IPS-18a (cell line): ENCODE results near the gene GAS2L1.

Experiments
- H3K27ac ChIP-seq: one replicate; pipeline ENCODE4 v1.5.1; 2013; ENCODE audit warnings: low read length
- H3K27me3 ChIP-seq: one replicate; pipeline ENCODE4 v1.6.1; 2013; ENCODE audit warnings: mild to moderate bottlenecking, low read length; ENCODE audit not compliant: control insufficient read depth, insufficient read depth
- H3K36me3 ChIP-seq: one replicate; pipeline ENCODE4 v1.6.1; 2013; ENCODE audit warnings: low read depth, low read length; ENCODE audit not compliant: control insufficient read depth
- H3K4me1 ChIP-seq: one replicate; pipeline ENCODE4 v1.6.1; 2013; ENCODE audit warnings: low read depth, low read length; ENCODE audit not compliant: control insufficient read depth
- H3K4me3 ChIP-seq: one replicate; pipeline ENCODE4 v1.5.1; 2013; ENCODE audit warnings: low read length
- H3K9ac ChIP-seq: one replicate; pipeline ENCODE4 v1.6.1; 2013; ENCODE audit warnings: mild to moderate bottlenecking, low read length, moderate library complexity
- H3K9me3 ChIP-seq: one replicate; pipeline ENCODE4 v1.6.1; 2013; ENCODE audit warnings: low read depth, low read length; ENCODE audit not compliant: control insufficient read depth

Gene GAS2L1

DNA sequence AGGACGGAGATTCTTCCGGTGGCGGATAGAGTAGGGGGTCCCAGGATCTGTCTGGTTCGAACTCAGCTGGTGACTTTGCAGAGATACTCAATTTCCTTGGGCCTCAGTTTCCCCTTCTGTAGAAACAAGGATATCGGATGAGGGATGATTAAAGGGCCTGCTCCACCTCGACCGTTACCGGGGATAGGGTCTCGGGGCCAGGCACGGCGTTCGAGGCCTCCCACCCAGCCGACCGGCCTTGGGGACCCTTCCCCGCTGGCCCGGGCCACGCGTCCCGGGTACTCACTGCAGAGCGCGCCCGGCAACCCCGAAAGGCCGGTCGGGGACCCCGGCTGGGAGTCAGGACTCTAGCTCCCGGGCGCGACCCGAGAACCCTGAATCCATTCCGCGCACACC is 39.0 kb upstream of the GAS2L1 start:
- Histone ChIP-seq H3K9me3 (no peaks in the 10 kb centered on the region), H3K4me3 (peak overlapping the region; percentile 89), H3K27me3 (no peaks in the 10 kb centered on the region), H3K9ac (peak overlapping the region; percentile 99), H3K27ac (peak overlapping the region; percentile 100), H3K36me3 (peaks cover 47% of the 10 kb centered on the region), H3K4me1 (peaks cover 27% of the 10 kb centered on the region)

DNA sequence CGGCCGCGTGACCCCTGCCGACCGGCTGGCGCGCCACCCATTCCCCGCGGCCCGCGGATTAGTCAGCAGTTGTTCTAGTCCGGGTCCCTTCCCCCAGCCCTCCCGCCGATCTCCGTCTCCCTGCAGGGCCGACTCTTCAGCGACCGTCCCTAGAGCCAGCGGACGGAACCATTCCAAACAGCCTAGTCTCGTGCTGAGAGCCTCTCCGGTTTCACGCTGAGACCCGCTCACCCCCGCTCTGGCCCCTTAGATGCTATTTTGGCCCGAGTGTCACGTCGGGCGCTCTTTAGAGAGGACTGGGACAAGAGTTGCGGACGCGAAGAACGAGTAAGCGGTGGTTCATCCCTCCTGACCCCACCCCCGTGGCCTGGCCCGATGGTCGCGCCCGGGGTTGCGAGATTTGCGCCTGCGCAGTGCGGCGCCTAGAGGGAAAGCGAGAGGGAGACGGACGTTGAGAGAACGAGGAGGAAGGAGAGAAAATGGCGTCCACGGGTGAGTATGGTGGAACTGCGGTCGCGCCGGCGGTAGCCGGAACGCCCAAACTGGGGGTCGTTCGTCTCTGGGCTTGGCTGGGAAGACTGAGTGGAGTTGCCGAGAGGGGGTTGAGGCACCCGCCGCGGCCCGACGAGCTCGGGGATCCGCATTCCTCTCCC is 38.5 kb upstream of the GAS2L1 start, which contains the start of the genes EWSR1 and RHBDD3:
EWSR1 (plus strand) TSS at position 411 of the 653 bp plus-strand sequence; CDS start at position 480, 69 bp downstream.
RHBDD3 (minus strand) TSS at position 124 of the 653 bp plus-strand sequence. CDS start 2,355 bp downstream, outside the sequence.
- H3K4me1 ChIP-seq: peaks cover 27% of the 10 kb centered on the region
- H3K27me3 ChIP-seq: no peaks in the 10 kb centered on the region
- no peaks in the 10 kb centered on the region for H3K9me3 ChIP-seq
- peak within 1 kb of the TSS; percentile 89 for H3K4me3 ChIP-seq
- H3K27ac ChIP-seq: peak within 1 kb of the TSS; percentile 100
- peaks cover 52% of the 10 kb centered on the region for H3K36me3 ChIP-seq
- H3K9ac ChIP-seq: peak within 1 kb of the TSS; percentile 99

DNA sequence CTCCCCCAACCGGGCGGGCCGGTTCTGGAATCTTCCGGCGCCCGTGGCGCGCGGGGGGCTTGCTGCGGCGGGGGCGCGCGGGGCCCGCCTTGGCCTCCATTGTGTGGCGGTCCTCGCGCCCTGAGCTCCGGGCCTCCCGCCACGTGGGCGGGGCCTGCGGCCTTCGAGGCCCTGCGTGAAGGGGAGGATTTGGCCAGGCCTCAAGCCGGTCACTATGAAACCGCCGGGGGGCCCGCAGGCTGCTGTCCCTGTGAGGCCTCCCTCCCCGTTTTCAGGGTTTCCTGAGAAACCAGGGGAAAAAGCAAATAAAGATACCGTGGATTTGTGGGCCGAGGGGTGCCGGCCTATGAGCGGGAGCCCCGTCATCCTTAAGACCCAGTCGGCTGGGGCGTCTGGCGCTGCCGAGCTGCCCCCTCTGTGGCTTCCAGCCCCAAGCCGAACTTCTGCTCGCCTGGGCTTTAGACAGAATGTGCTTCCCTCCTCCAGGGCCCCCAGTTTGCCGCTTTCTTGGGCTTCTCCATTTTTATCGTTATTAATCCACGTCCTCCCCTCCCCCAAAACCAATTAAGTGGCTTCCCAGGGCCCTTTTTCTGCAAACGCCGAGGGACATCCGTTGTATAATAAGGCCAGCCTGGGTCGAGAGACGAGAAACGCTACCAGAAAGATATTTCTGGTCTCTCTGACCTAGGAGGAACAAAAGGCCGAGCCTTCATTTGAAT is 37.8 kb upstream of the GAS2L1 start:
- Histone ChIP-seq H3K9me3 (no peaks in the 10 kb centered on the region), H3K36me3 (peaks cover 59% of the 10 kb centered on the region)

DNA sequence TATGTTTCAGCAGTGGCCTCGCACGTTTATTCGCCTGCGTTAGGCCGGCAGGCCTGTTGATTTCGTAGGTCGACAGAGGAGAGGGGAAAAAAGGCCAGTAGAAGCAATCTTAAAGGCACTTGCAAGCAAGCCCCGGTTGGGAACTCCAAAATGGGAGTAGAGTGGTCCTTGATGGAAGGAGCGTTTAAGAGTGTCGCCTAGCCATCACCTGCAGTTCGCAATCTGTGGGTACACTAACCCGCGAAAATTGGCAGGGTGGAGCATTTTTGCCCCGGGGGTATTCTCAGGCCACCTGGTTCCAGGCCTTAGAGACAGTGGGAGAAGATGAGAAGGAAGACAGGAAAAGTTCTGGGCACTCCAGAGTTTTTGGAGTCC is 37.2 kb upstream of the GAS2L1 start:
- H3K4me3 ChIP-seq: peak overlapping the region; percentile 89
- peak overlapping the region; percentile 100 for H3K27ac ChIP-seq
- H3K27me3 ChIP-seq: no peaks in the 10 kb centered on the region
- peaks cover 27% of the 10 kb centered on the region for H3K4me1 ChIP-seq
- peak overlapping the region; percentile 99 for H3K9ac ChIP-seq
- peaks cover 64% of the 10 kb centered on the region for H3K36me3 ChIP-seq
- no peaks in the 10 kb centered on the region for H3K9me3 ChIP-seq

More for the DNA sequence above, 37.8 kb upstream of the GAS2L1 start:
- H3K9ac ChIP-seq: peak overlapping the region; percentile 99
- no peaks in the 10 kb centered on the region for H3K27me3 ChIP-seq
- peak overlapping the region; percentile 100 for H3K27ac ChIP-seq
- H3K4me1 ChIP-seq: peaks cover 27% of the 10 kb centered on the region
- H3K4me3 ChIP-seq: peak overlapping the region; percentile 89

DNA sequence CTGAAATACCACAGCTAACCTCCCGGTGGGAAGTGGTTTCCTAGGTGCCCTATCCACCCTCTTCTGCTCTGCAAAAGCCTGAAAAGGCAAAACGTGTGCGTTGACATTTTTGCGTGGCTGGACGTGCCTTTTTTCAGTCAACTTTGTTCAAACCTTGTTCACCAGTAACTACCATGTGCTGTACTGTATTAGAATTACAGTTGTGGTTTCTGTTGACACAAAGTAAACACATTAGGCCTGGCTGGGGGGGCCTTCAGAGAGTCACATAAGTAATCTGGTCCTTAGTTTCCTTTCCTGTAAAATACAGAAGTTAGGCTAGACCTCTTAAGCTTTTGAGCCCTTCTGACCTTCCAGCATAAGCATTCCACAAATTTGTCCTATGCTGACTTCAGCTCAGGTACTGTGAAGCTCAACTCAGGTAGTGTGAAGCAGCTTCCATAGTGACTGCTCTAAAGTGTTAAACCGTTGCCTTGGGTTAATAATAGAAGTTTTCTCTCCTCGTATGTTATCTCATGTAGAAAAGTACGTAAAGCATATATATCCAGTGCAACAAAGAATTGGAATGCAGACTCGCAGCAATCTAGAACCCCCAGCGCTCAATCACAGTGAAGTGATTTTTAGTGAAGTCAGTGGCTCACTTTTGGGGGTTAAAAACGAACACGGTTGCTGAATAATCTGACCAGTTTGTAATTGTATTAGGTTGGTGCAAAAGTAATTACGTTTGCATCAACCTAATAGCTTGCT is 36.5 kb upstream of the GAS2L1 start:
- no peaks in the 10 kb centered on the region for H3K27me3 ChIP-seq

DNA sequence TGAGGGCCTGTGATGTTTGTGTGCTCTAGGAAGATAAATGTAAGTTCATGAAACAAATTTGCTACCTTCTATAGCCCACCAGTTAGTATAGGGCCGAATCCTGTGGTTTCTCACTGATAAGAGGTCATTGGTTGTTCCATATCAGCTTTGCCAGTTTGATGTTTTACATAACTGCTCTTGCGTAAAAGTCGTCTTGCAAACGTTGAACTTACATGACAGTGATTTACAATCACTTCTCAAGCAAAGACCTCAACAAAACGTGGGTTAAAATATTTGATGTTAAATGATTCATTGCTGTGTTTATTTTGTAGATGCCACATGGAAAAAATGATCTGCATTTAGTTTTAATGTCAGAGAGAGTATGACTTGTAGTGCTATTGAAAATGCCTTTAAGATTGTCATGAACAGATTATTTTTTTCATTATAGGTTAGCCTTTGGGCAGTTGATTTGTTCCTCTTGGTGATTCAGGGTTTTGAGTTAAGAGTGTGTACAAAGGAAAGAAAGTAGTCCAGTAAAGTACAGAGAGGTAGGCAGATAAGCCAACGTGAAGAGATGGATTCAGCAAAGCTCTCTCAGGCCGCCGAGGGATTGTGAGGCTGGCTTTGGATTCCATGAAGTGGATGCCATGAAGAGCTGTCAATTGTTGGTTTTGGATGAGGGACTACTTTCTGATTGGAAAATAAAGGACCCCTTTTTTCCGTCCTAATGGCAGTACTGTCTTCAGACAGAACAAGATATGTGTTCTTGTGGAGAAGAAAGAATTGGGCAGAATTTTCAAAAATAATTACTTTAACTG is 35.8 kb upstream of the GAS2L1 start:
- H3K36me3 ChIP-seq: peaks cover 67% of the 10 kb centered on the region
- H3K27me3 ChIP-seq: no peaks in the 10 kb centered on the region
- H3K27ac ChIP-seq: no peak overlapping the region
- H3K4me3 ChIP-seq: peak overlapping the region; percentile 89
- peaks cover 27% of the 10 kb centered on the region for H3K4me1 ChIP-seq
- H3K9me3 ChIP-seq: no peaks in the 10 kb centered on the region
- H3K9ac ChIP-seq: no peak overlapping the region

More for the DNA sequence above, 36.5 kb upstream of the GAS2L1 start:
- Histone ChIP-seq H3K36me3 (peaks cover 67% of the 10 kb centered on the region), H3K9me3 (no peaks in the 10 kb centered on the region), H3K9ac (peak overlapping the region; percentile 99), H3K4me3 (peak overlapping the region; percentile 89), H3K4me1 (peaks cover 27% of the 10 kb centered on the region), H3K27ac (no peak overlapping the region)

DNA sequence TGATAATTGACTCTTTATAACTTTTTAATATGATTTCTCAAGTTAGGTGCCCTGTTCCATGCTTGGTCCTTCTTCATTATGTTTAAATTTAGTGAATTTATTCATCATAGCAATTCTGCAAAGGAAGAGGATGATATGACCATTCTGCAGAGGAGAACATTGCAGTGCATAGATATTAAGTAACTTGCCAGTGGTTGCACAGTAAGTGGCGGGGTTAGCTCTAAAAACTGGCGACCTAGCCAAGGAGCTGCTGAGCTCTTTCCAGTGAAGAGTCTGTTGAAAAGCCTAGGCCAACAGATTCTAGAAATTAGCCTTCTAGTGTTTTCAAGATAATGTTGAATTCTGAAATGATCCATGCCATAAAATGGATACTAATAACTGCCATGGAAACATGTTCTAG is 33.8 kb upstream of the GAS2L1 start:
- H3K27ac ChIP-seq: no peak overlapping the region
- no peak overlapping the region for H3K4me3 ChIP-seq
- H3K4me1 ChIP-seq: peaks cover 17% of the 10 kb centered on the region
- H3K9me3 ChIP-seq: no peaks in the 10 kb centered on the region
- no peak overlapping the region for H3K9ac ChIP-seq
- H3K36me3 ChIP-seq: peaks cover 84% of the 10 kb centered on the region
- no peaks in the 10 kb centered on the region for H3K27me3 ChIP-seq

DNA sequence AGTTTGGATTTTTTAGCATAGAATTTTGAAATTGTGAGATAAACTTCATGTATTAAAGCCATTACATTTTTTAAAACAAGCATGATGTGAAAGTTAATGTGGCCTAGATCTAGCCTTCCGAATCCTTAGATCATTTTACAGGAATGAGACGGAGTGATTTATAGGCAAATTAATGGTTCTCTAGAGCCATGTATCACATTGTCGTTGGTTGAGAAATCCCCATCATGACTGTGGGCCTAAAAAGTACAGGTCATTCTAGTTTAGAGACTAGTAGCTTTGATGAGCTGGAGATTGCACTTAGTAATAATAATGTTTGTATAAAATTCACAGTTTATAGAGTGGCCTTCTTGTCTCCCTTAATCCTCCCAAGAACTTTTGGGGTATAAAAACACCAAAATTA is 31.3 kb upstream of the GAS2L1 start:
- no peak overlapping the region for H3K4me3 ChIP-seq
- peaks cover 98% of the 10 kb centered on the region for H3K36me3 ChIP-seq
- no peaks in the 10 kb centered on the region for H3K9me3 ChIP-seq
- H3K27me3 ChIP-seq: no peaks in the 10 kb centered on the region
- H3K27ac ChIP-seq: no peak overlapping the region
- peaks cover 12% of the 10 kb centered on the region for H3K4me1 ChIP-seq
- H3K9ac ChIP-seq: no peak overlapping the region

DNA sequence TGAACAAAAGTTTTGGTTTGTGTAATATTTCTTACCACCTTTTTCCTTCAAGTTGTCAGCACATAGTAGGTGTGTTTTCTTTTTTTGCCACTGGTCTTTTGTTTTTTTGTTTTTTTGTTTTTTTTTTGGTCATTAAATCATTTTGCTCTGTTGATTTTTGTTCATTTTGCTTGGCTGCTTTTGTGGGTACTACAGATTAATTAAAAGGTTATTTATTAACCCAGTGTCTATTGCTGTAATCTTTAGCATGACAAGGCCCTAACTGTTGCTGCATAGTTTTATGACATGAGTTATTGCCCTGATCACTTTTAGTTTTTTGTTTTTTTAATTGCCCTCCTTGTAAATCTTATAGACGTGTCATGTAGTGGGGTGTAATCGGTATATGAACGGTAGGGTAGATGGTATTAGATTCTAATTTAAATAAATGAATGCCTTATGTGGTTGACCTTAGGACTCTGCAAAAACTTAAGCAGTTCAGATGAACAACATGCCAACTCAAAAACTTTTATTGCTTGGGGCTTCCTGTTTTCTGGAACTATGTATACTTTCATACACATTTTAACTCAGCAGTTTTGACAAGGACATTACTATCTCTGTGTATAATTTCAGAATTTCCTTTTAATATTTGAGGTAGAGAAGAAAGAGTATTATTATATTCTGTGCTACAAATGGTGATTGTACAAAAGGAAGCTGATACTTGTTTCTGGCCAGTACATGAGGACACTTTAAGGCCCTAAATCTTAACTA is 30.5 kb upstream of the GAS2L1 start:
- H3K9me3 ChIP-seq: no peaks in the 10 kb centered on the region
- no peak overlapping the region for H3K9ac ChIP-seq
- no peak overlapping the region for H3K4me3 ChIP-seq
- H3K4me1 ChIP-seq: peaks cover 7% of the 10 kb centered on the region
- H3K27ac ChIP-seq: no peak overlapping the region
- no peaks in the 10 kb centered on the region for H3K27me3 ChIP-seq
- H3K36me3 ChIP-seq: peaks cover 96% of the 10 kb centered on the region

DNA sequence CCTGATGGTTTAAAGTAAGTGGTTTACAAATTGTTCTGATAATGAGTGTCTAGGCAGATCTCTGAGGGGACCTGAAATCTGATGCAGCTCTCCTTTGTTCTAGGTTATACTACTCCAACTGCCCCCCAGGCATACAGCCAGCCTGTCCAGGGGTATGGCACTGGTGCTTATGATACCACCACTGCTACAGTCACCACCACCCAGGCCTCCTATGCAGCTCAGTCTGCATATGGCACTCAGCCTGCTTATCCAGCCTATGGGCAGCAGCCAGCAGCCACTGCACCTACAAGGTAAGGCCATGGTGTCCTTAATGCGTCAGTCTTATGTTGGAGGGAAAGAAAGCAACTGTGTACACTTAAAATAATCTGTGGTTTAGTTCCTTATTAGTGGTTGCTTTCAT is 28.5 kb upstream of the GAS2L1 start:
- Histone ChIP-seq H3K27ac (no peak overlapping the region), H3K4me1 (no peaks in the 10 kb centered on the region), H3K27me3 (no peaks in the 10 kb centered on the region), H3K36me3 (peaks cover 94% of the 10 kb centered on the region), H3K9ac (no peak overlapping the region), H3K4me3 (no peak overlapping the region), H3K9me3 (no peaks in the 10 kb centered on the region)
